BJ (cell line): ENCODE measurements around the gene FAM171A1. TPM values are rescaled to one million over a fixed set of nuclear protein-coding genes. Genes with fewer than 3 reads are reported as not detected.

ENCODE experiments used
- CTCF ChIA-PET: fragments of 350-600 bp; formaldehyde crosslinking; extraction: SDS; loops from one replicate; lab custom pipeline; 2021; ENCODE audit warnings: antibody characterized with exemption, inconsistent platforms; lab: Yijun Ruan, JAX
- POLR2A ChIA-PET: fragments of 300-600 bp; sonication (Branson Sonifier 250); formaldehyde crosslinking; extraction: SDS; loops from one replicate; lab custom pipeline; 2021; ENCODE audit warnings: antibody characterized with exemption; lab: Charles Lee
- DNase-seq: peaks from one replicate; pipeline ENCODE4 v3.0.0-alpha.2; 2011; ENCODE audit warnings: low read depth
- H3K27me3 ChIP-seq: 2 replicates; pipeline ENCODE4 v1.6.0; 2011; ENCODE audit warnings: low read length; ENCODE audit not compliant: control insufficient read depth, insufficient read depth
- H3K36me3 ChIP-seq: 2 replicates; pipeline ENCODE4 v1.5.1; 2011; ENCODE audit warnings: low read length; ENCODE audit not compliant: control insufficient read depth, insufficient read depth
- H3K4me3 ChIP-seq: 2 replicates; pipeline ENCODE4 v1.5.1; 2011; ENCODE audit warnings: low read depth, mild to moderate bottlenecking, control low read depth, low read length
- CTCF ChIP-seq: IDR thresholded peaks from 2 replicates; pipeline ENCODE4 v1.5.1; 2011; ENCODE audit warnings: low read depth, mild to moderate bottlenecking, control low read depth, inconsistent platforms, low read length, moderate library complexity; ENCODE audit not compliant: insufficient read depth
- polyA plus RNA-seq: library from polyadenylated mRNA; depleted of rRNA; stranded (reverse); fragments of >200 nt; gene quantifications from 2 replicates; pipeline ENCODE4 v1.2.3, GENCODE V29; 2011

The FAM171A1 gene
- polyA plus RNA-seq, 1 experiment: 18.4 TPM

GRCh38 chr10:15237351-15237750 is 133.7 kb downstream of the FAM171A1 start:
- CTCF ChIA-PET: interaction anchor here (0.6 to 1.4 kb wide), 2 partner anchors 12 to 27 kb away, joined by 3 to 4 read pairs; no protein-coding TSS in a partner anchor
- Histone ChIP-seq H3K36me3 (no peaks in the 10 kb centered on the region), H3K4me3 (no peak overlapping the region), H3K27me3 (no peaks in the 10 kb centered on the region)
- DNase-seq: no peak
- TF ChIP-seq CTCF: no peak
- POLR2A ChIA-PET: no interaction called here

GRCh38 chr10:15236340-15236739 is 134.7 kb downstream of the FAM171A1 start:
- POLR2A ChIA-PET: no interaction called here
- CTCF ChIA-PET: no interaction called here
- DNase-seq: no peak
- TF ChIP-seq CTCF: no peak
- Histone ChIP-seq H3K36me3 (no peaks in the 10 kb centered on the region), H3K27me3 (no peaks in the 10 kb centered on the region), H3K4me3 (no peak overlapping the region)

GRCh38 chr10:15232279-15232678 is 138.8 kb downstream of the FAM171A1 start:
- DNase-seq: no peak
- Histone ChIP-seq H3K36me3 (no peaks in the 10 kb centered on the region), H3K4me3 (no peak overlapping the region), H3K27me3 (no peaks in the 10 kb centered on the region)
- ChIA-PET POLR2A (no interaction called here), CTCF (interaction anchor here (1.3 kb wide), 1 partner anchor 12 kb away, joined by 5 read pairs; no protein-coding TSS in a partner anchor)
- no peak for TF ChIP-seq CTCF

- CTCF ChIA-PET: interaction anchor here (1.4 kb wide), 1 partner anchor 64 kb away, joined by 3 read pairs; no protein-coding TSS in a partner anchor
- POLR2A ChIA-PET: no interaction called here
- Histone ChIP-seq H3K4me3 (no peak overlapping the region), H3K27me3 (no peaks in the 10 kb centered on the region), H3K36me3 (no peaks in the 10 kb centered on the region)
- TF ChIP-seq CTCF: no peak
- DNase-seq: no peak
These were observed 139.7 kb downstream of the FAM171A1 start for GRCh38 chr10:15231426-15231825.

GRCh38 chr10:15230257-15230656 is 140.8 kb downstream of the FAM171A1 start:
- CTCF ChIA-PET: interaction anchor here (0.6 to 1.3 kb wide), 3 partner anchors 9 to 127 kb away, joined by 3 to 4 read pairs (median 3); no protein-coding TSS in a partner anchor
- POLR2A ChIA-PET: no interaction called here
- no peaks in the 10 kb centered on the region for H3K36me3 ChIP-seq
- DNase-seq: no peak
- no peaks in the 10 kb centered on the region for H3K27me3 ChIP-seq
- no peak for TF ChIP-seq CTCF
- H3K4me3 ChIP-seq: no peak overlapping the region
